Stimulated activated naive CD8-positive, alpha-beta T cell treated with anti-CD3 and anti-CD28 coated beads, Interleukin-15, Interleukin-2, amounts not matched to agents 100 U/mL and 50 U/mL, for 24 hours (primary cell): ENCODE data around the gene RPP25.
A peak's percentile ranks its signal among the peaks of the same experiment; 100 is the strongest.
"Not testable (repeated sequence)": the region's sequence is repeated elsewhere in the genome, so short reads cannot be mapped to it uniquely, and the experiment has no call there.

Source experiments
- ATAC-seq: fragments of 150-1000 bp; cut with Tn5 transposase; one replicate; pipeline ENCODE4 v1.10.0; 2021
- DNase-seq: peaks from one replicate; pipeline ENCODE4 v3.0.0; 2021

The RPP25 gene

DNA sequence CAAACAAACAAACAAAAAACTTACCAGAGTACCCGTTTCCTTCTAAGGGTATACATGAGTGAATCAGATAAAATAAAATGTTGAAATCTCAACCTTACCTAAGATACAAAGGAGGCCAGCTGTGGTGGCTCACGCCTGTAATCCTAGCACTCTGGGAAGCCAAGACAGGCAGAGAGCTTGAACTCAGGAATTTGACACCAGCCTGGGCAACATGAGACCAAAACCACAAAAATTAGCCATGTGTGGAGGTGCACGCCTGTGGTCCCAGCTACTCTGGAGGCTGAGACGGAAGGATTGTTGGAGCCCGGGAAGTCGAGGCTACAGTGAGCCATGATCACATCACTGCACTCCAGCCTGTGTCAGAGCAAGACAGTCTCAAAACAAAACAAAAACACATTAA lies 38.9 kb downstream of the RPP25 start:
- ATAC-seq (no peak), DNase-seq (no peak)

GRCh38 chr15:74913799-74914198 lies 42.8 kb downstream of the RPP25 start:
- ATAC-seq, DNase-seq: not testable (repeated sequence)

DNA sequence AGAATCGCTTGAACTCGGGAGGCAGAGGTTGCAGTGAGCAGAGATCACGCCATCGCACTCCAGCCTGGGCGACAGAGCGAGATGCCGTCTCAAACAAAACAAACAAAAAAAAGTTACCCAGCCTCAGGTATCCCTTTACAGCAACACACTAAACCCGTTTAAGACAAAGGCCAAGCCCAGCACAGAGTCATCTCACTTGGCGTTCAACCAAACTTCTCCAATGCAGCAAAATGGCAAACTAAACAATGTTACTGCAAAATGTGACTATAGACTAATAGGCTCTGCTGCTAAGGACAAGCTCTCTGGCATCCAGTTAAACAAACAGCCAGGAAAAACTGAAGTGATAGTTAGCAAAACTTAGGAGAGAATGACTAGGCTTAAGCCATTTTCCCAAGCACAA lies 43.5 kb downstream of the RPP25 start:
- DNase-seq (no peak), ATAC-seq (no peak)

DNA sequence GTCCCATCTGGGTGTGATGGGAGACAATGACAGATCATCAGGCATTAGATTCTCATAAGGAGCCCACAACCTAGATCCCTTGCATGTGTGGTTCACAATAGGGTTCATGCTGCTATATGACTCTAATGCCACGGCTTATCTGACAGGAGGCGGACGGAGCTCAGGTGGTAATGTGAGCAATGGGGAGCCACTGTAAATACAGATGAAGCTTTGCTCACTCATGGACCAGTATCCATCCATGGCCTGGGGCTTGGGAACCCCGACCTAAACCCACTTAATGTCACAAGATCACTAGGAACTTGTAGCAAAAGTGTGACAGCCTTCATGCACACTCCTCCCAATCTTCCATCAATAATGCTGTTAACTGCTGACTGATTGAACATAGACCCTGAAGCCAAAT lies 47.9 kb downstream of the RPP25 start:
- ATAC-seq (no peak), DNase-seq (no peak)

- ATAC-seq: no peak
- DNase-seq: no peak
Measured at GRCh38 chr15:74907163-74907870, 49.3 kb downstream of the RPP25 start.

GRCh38 chr15:74906450-74907162 lies 50.0 kb downstream of the RPP25 start, which contains the start of gene FAM219B:
Gene FAM219B, minus strand, starts transcription at chr15:74906851. Its CDS starts 51 bp downstream, at chr15:74906800.
- peak; percentile 91 for ATAC-seq
- DNase-seq: peak; percentile 87

DNA sequence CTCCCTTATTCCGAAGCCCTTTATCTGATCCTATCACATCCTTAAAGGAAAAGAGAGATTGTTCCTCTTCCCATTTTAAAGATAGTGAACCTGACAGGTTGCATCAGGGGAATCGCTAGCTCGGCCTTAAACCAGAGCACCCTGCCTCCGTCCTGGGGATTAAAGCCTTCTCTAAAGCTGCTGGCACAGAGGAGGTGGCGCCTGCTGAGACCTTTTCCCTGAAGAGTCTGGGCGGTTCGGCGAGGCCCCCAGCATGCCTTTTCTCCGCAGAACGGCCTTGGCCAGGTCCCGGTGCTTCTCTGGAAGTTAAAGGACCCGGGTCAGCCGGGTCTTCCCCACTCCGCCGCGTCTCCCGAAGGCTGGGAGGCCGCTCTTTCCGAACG lies 50.5 kb downstream of the RPP25 start:
- DNase-seq (peak; percentile 43), ATAC-seq (peak; percentile 31)
